Small intestine (tissue), 7 donors: ENCODE results near the gene CERS4. TPM values are rescaled to one million over a fixed set of nuclear protein-coding genes. Genes with fewer than 3 reads are reported as not detected.
"Not testable (repeated sequence)": the region's sequence is repeated elsewhere in the genome, so short reads cannot be mapped to it uniquely, and the experiment has no call there.

Source experiments
- DNase-seq, 2 donors: peaks; one replicate each; pipeline versions ENCODE4 v3.0.0 to v3.0.0-alpha.2; 2013
- FAIRE-seq: peaks from 2 replicates; lab custom pipeline; 2012; peaks lifted over from hg19 to GRCh38; lab: Jason Lieb, UNC
- H3K27ac ChIP-seq, 3 donors: one replicate each; pipeline ENCODE4 v1.5.1; 2013; ENCODE audit warnings: low read length in 2 of 3, mild to moderate bottlenecking in 2 of 3, control low read depth in 1 of 3, inconsistent platforms in 1 of 3, low read depth in 1 of 3, moderate library complexity in 1 of 3
- H3K27me3 ChIP-seq, 3 donors: one replicate each; pipeline ENCODE4 v1.6.1; 2013; ENCODE audit warnings: low read length in 3 of 3, inconsistent platforms in 1 of 3; ENCODE audit not compliant: control insufficient read depth in 3 of 3, insufficient read depth in 3 of 3
- H3K36me3 ChIP-seq, 3 donors: one replicate each; pipeline ENCODE4 v1.6.1; 2013; ENCODE audit warnings: low read length in 3 of 3, inconsistent platforms in 1 of 3, low read depth in 1 of 3, mild to moderate bottlenecking in 1 of 3, moderate library complexity in 1 of 3; ENCODE audit not compliant: control insufficient read depth in 3 of 3, insufficient read depth in 2 of 3
- H3K4me1 ChIP-seq, 3 donors: one replicate each; pipeline ENCODE4 v1.6.1; 2013; ENCODE audit warnings: low read length in 2 of 3, inconsistent platforms in 1 of 3, low read depth in 1 of 3, mild to moderate bottlenecking in 1 of 3, moderate library complexity in 1 of 3; ENCODE audit not compliant: control insufficient read depth in 3 of 3, insufficient read depth in 2 of 3
- H3K4me3 ChIP-seq, 3 donors: one replicate each; pipeline ENCODE4 v1.5.1; 2013; ENCODE audit warnings: low read length in 3 of 3, control low read depth in 1 of 3, inconsistent platforms in 1 of 3, low read depth in 1 of 3, mild to moderate bottlenecking in 1 of 3, moderate library complexity in 1 of 3
- H3K9me3 ChIP-seq, 2 donors: one replicate each; pipeline ENCODE4 v1.6.1; 2013; ENCODE audit warnings: low read depth in 1 of 2, low read length in 1 of 2; ENCODE audit not compliant: control insufficient read depth in 2 of 2, insufficient read depth in 1 of 2
- WGBS, 3 donors: extraction: QIAGEN DNeasy Blood & Tissue Kit; methylation state at CpG; one replicate each; pipeline ENCODE4 v1.1.7; 2013; 5-methylcytosine and 5-hydroxymethylcytosine counted together
- polyA plus RNA-seq, 4 donors: library from polyadenylated mRNA; stranded (reverse) in 3 of 4; unstranded in 1 of 4; fragments of 200-250 nt in 3 of 4; fragments of 120-200 nt in 1 of 4; gene quantifications; one replicate each; pipeline versions ENCODE4 v1.2.1 to v1.2.3, GENCODE V29; 2013
- donor health status: healthy with polysubstance abuse.
- donor health status: control.
- donor health status: control.
- donor health status: Bipolar disorder and iron deficiency.
- donor health status: healthy.

The CERS4 gene
- polyA plus RNA-seq, 4 donors: 0.89 to 127 (median 9.5) TPM

GRCh38 chr19:8184274-8184673 is 24.9 kb upstream of the CERS4 start:
- H3K36me3 ChIP-seq: no peaks in the 10 kb centered on the region
- FAIRE-seq (no peak), DNase-seq (no peak)
- no peaks in the 10 kb centered on the region for H3K27me3 ChIP-seq
- H3K27ac ChIP-seq: no peak overlapping the region
- no peaks in the 10 kb centered on the region for H3K4me1 ChIP-seq
- H3K9me3 ChIP-seq: no peaks in the 10 kb centered on the region
- no peak overlapping the region for H3K4me3 ChIP-seq
- 84 to 86% (median 84%) methylated on average over 9 of the region's 9 CpGs for WGBS, 3 donors

- no peaks in the 10 kb centered on the region for H3K27me3 ChIP-seq
- H3K9me3 ChIP-seq: no peaks in the 10 kb centered on the region
- no peak overlapping the region for H3K4me3 ChIP-seq
- FAIRE-seq (no peak), DNase-seq (no peak)
- H3K27ac ChIP-seq: no peak overlapping the region
- H3K4me1 ChIP-seq: no peaks in the 10 kb centered on the region
- WGBS, 3 donors: 78 to 88% (median 84%) methylated on average over 5 of the region's 5 CpGs
- no peaks in the 10 kb centered on the region for H3K36me3 ChIP-seq
Measured at GRCh38 chr19:8185343-8186068, 23.7 kb upstream of the CERS4 start.

- H3K4me1 ChIP-seq: no peaks in the 10 kb centered on the region
- FAIRE-seq (no peak), DNase-seq (no peak)
- no peaks in the 10 kb centered on the region for H3K27me3 ChIP-seq
- 62 to 75% (median 73%) methylated on average over 7 of the region's 7 CpGs for WGBS, 3 donors
- H3K9me3 ChIP-seq: no peaks in the 10 kb centered on the region
- H3K27ac ChIP-seq: no peak overlapping the region
- no peak overlapping the region for H3K4me3 ChIP-seq
- H3K36me3 ChIP-seq: no peaks in the 10 kb centered on the region
Measured at GRCh38 chr19:8192221-8192820, 16.8 kb upstream of the CERS4 start.

GRCh38 chr19:8194528-8195267 is 14.5 kb upstream of the CERS4 start:
- no peaks in the 10 kb centered on the region for H3K9me3 ChIP-seq
- peak overlapping the region in 1 of 3 donors; percentile 61 for H3K27ac ChIP-seq
- no peak overlapping the region for H3K4me3 ChIP-seq
- no peaks in the 10 kb centered on the region for H3K27me3 ChIP-seq
- FAIRE-seq (no peak), DNase-seq (peak in 1 of 2 donors; percentile 30)
- no peaks in the 10 kb centered on the region for H3K36me3 ChIP-seq
- H3K4me1 ChIP-seq: no peaks in the 10 kb centered on the region
- 54 to 74% (median 62%) methylated on average over 11 of the region's 11 CpGs for WGBS, 3 donors

DNA sequence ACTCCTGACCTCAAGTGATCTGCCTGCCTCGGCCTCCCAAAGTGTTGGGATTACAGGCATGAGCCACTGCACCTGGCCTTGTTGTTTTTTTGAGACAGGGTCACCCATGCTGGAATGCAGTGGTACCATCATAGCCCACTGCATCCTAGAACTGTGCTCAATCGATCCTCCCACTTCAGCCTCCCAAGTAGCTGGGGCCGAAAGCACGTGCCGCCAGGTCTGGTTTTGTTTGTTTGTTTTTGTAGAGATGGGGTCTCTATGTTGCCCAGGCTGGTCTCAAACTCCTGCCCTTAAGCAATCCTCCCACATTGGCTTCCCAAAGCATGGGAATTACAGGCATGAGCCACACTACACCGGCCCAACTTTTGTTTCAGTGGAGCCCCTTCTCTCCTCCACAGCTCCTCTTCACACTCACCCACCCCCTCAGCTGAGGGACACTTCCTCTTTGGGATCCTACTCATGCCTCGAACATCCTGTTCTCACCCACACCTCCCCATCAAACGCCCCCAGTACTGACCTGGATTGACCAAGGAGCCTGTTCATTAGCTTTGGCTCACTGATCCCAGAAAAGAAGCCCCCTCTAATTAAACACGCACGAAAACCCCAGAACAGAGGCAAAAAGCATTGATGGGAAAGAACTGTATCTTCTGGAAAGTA is 12.8 kb upstream of the CERS4 start:
- H3K9me3 ChIP-seq: no peaks in the 10 kb centered on the region
- WGBS, 3 donors: 60 to 68% (median 65%) methylated on average over 10 of the region's 10 CpGs
- H3K27ac ChIP-seq: no peak overlapping the region
- DNase-seq: no peak
- no peaks in the 10 kb centered on the region for H3K4me1 ChIP-seq
- H3K36me3 ChIP-seq: no peaks in the 10 kb centered on the region
- FAIRE-seq: no peak
- H3K27me3 ChIP-seq: no peaks in the 10 kb centered on the region
- H3K4me3 ChIP-seq: no peak overlapping the region

GRCh38 chr19:8203288-8204120 is 5.7 kb upstream of the CERS4 start:
- H3K4me1 ChIP-seq: peaks cover 0 to 27% (median 0%) of the 10 kb centered on the region in 3 donors
- DNase-seq, H3K27me3 ChIP-seq, H3K36me3 ChIP-seq, H3K4me3 ChIP-seq, H3K9me3 ChIP-seq, FAIRE-seq, H3K27ac ChIP-seq: not testable (repeated sequence)
- 60 to 70% (median 66%) methylated on average over 15 of the region's 15 CpGs for WGBS, 3 donors

DNA sequence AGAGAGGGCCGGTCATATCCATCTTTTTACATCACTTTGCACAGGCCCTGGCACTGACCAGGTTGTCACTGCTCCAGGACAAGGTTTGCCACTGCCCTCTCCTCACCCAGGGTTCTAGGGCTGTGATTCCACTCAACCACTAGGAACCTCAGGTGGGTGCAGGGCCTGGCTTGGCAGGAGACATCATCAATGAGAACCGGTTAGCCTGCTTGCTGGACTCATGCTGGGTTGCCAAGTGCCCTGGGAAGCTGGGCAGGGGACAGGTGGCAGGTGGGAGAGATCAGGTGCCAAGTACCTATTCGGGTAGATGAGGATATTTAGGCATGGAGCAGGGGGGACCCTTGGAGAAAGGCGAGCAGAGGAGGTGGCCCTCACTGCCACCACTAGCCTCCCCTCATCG is 4.2 kb upstream of the CERS4 start:
- H3K36me3 ChIP-seq: no peaks in the 10 kb centered on the region
- no peaks in the 10 kb centered on the region for H3K9me3 ChIP-seq
- peaks cover 0 to 29% (median 0%) of the 10 kb centered on the region in 3 donors for H3K4me1 ChIP-seq
- 49 to 75% (median 49%) methylated on average over 5 of the region's 5 CpGs for WGBS, 3 donors
- no peaks in the 10 kb centered on the region for H3K27me3 ChIP-seq
- no peak overlapping the region for H3K4me3 ChIP-seq
- no peak for FAIRE-seq
- no peak overlapping the region for H3K27ac ChIP-seq
- DNase-seq: no peak
